ENCODE data around the gene TGM4. TPM values are rescaled to one million over a fixed set of nuclear protein-coding genes. Genes with fewer than 3 reads are reported as not detected.
"Not testable (repeated sequence)": the region's sequence is repeated elsewhere in the genome, so short reads cannot be mapped to it uniquely, and the experiment has no call there.

The TGM4 gene
- total RNA-seq, 1 experiment from 2014 or later, result 1.1 TPM

- no peak for DNase-seq (ENCODE audit: low read depth)
- in situ Hi-C loops (cut with HindIII; ENCODE audit: low pct_unique_long_range_greater_than_20kb, low sequenced_read_pairs), result no loop called here
Observed at GRCh38 chr3:44931791-44932190, 57.4 kb downstream of the TGM4 start.

GRCh38 chr3:44932271-44932670, 57.9 kb downstream of the TGM4 start:
- in situ Hi-C loops (cut with HindIII; ENCODE audit: low pct_unique_long_range_greater_than_20kb, low sequenced_read_pairs), result no loop called here
- DNase-seq (ENCODE audit: low read depth), result no peak

GRCh38 chr3:44932986-44933944, 58.9 kb downstream of the TGM4 start:
- in situ Hi-C loops (cut with HindIII; ENCODE audit: low pct_unique_long_range_greater_than_20kb, low sequenced_read_pairs), result no loop called here
- no peak for DNase-seq (ENCODE audit: low read depth)

- DNase-seq (ENCODE audit: low read depth), result no peak
- in situ Hi-C loops (cut with HindIII; ENCODE audit: low pct_unique_long_range_greater_than_20kb, low sequenced_read_pairs), result no loop called here
Observed at GRCh38 chr3:44939581-44940036, 65.2 kb downstream of the TGM4 start.

GRCh38 chr3:44942202-44942921, 68.0 kb downstream of the TGM4 start:
- in situ Hi-C loops (cut with HindIII; ENCODE audit: low pct_unique_long_range_greater_than_20kb, low sequenced_read_pairs), result no loop called here
- no peak for DNase-seq (ENCODE audit: low read depth)

GRCh38 chr3:44948239-44948638, 73.8 kb downstream of the TGM4 start:
- in situ Hi-C loops (cut with HindIII; ENCODE audit: low pct_unique_long_range_greater_than_20kb, low sequenced_read_pairs), result no loop called here
- DNase-seq (ENCODE audit: low read depth), result no peak

GRCh38 chr3:44949770-44950169, 75.4 kb downstream of the TGM4 start:
- DNase-seq (ENCODE audit: low read depth); in situ Hi-C loops (cut with HindIII; ENCODE audit: low pct_unique_long_range_greater_than_20kb, low sequenced_read_pairs): not testable (repeated sequence)

GRCh38 chr3:44950275-44950734, 75.9 kb downstream of the TGM4 start:
- in situ Hi-C loops (cut with HindIII; ENCODE audit: low pct_unique_long_range_greater_than_20kb, low sequenced_read_pairs), result no loop called here
- DNase-seq (ENCODE audit: low read depth), result no peak

- in situ Hi-C loops (cut with HindIII; ENCODE audit: low pct_unique_long_range_greater_than_20kb, low sequenced_read_pairs), result no loop called here
- DNase-seq (ENCODE audit: low read depth), result no peak
Observed at GRCh38 chr3:44952689-44953088, 78.3 kb downstream of the TGM4 start.

GRCh38 chr3:44954304-44954703, 79.9 kb downstream of the TGM4 start:
- DNase-seq (ENCODE audit: low read depth), result no peak
- in situ Hi-C loops (cut with HindIII; ENCODE audit: low pct_unique_long_range_greater_than_20kb, low sequenced_read_pairs), result no loop called here

- in situ Hi-C loops (cut with HindIII; ENCODE audit: low pct_unique_long_range_greater_than_20kb, low sequenced_read_pairs), result no loop called here
- DNase-seq (ENCODE audit: low read depth), result no peak
Observed at GRCh38 chr3:44954962-44955361, 80.6 kb downstream of the TGM4 start.

GRCh38 chr3:44955917-44956316, 81.5 kb downstream of the TGM4 start:
- in situ Hi-C loops (cut with HindIII; ENCODE audit: low pct_unique_long_range_greater_than_20kb, low sequenced_read_pairs), result no loop called here
- no peak for DNase-seq (ENCODE audit: low read depth)

- in situ Hi-C loops (cut with HindIII; ENCODE audit: low pct_unique_long_range_greater_than_20kb, low sequenced_read_pairs), result no loop called here
Observed at GRCh38 chr3:44957986-44958385, 83.6 kb downstream of the TGM4 start.

GRCh38 chr3:44958386-44958785, 84.0 kb downstream of the TGM4 start:
- in situ Hi-C loops (cut with HindIII; ENCODE audit: low pct_unique_long_range_greater_than_20kb, low sequenced_read_pairs), result no loop called here
- no peak for DNase-seq (ENCODE audit: low read depth)

More at GRCh38 chr3:44957986-44958385, 83.6 kb downstream of the TGM4 start:
- DNase-seq (ENCODE audit: low read depth), result no peak

GRCh38 chr3:44960387-44961026, 86.1 kb downstream of the TGM4 start:
- in situ Hi-C loops (cut with HindIII; ENCODE audit: low pct_unique_long_range_greater_than_20kb, low sequenced_read_pairs), result no loop called here
- no peak for DNase-seq (ENCODE audit: low read depth)

- no peak for DNase-seq (ENCODE audit: low read depth)
- in situ Hi-C loops (cut with HindIII; ENCODE audit: low pct_unique_long_range_greater_than_20kb, low sequenced_read_pairs), result no loop called here
Observed at GRCh38 chr3:44961888-44962287, 87.5 kb downstream of the TGM4 start.

GRCh38 chr3:44962621-44963393, 88.4 kb downstream of the TGM4 start:
- DNase-seq (ENCODE audit: low read depth), result no peak
- in situ Hi-C loops (cut with HindIII; ENCODE audit: low pct_unique_long_range_greater_than_20kb, low sequenced_read_pairs), result no loop called here

Measured in Caki2 (cell line).